Neural progenitor cell (in vitro differentiated cells): ENCODE data around the gene SAV1. TPM values are rescaled to one million over a fixed set of nuclear protein-coding genes. Genes with fewer than 3 reads are reported as not detected.
"Not testable (repeated sequence)": the region's sequence is repeated elsewhere in the genome, so short reads cannot be mapped to it uniquely, and the experiment has no call there.

Experiments used
- DNase-seq: peaks from one replicate; pipeline ENCODE4 v3.0.0-alpha.2; 2016; ENCODE audit warnings: low spot score
- H2AFZ ChIP-seq: fragments of 200-600 bp; sonication (generic); replicated peaks from 2 replicates; pipeline ENCODE4 v1.6.1; 2016; ENCODE audit warnings: antibody characterized with exemption
- H3F3A ChIP-seq: fragments of 200-600 bp; sonication (generic); 2 replicates; pipeline ENCODE4 v1.6.1; 2016; ENCODE audit warnings: antibody characterized with exemption, low read depth
- H3K27ac ChIP-seq: fragments of 200-600 bp; sonication (generic); 2 replicates; pipeline ENCODE4 v1.5.1; 2016; ENCODE audit warnings: mild to moderate bottlenecking
- H3K27me3 ChIP-seq: fragments of 200-600 bp; sonication (generic); 2 replicates; pipeline ENCODE4 v1.6.1; 2016; ENCODE audit warnings: mild to moderate bottlenecking, moderate library complexity
- H3K36me3 ChIP-seq: fragments of 200-600 bp; sonication (generic); 2 replicates; pipeline ENCODE4 v1.5.1; 2016
- H3K4me1 ChIP-seq: fragments of 200-600 bp; sonication (generic); 2 replicates; pipeline ENCODE4 v1.6.1; 2016; ENCODE audit warnings: mixed run types
- H3K4me2 ChIP-seq: fragments of 200-600 bp; sonication (generic); 2 replicates; pipeline ENCODE4 v1.6.1; 2016
- H3K4me3 ChIP-seq: fragments of 200-600 bp; sonication (generic); 2 replicates; pipeline ENCODE4 v1.5.1; 2016
- H3K79me2 ChIP-seq: fragments of 200-600 bp; sonication (generic); 2 replicates; pipeline ENCODE4 v1.6.1; 2016; ENCODE audit warnings: low read depth
- H3K9ac ChIP-seq: fragments of 200-600 bp; sonication (generic); 2 replicates; pipeline ENCODE4 v1.6.1; 2016
- H3K9me3 ChIP-seq: fragments of 200-600 bp; sonication (generic); 2 replicates; pipeline ENCODE4 v1.5.1; 2016; ENCODE audit warnings: low read depth
- H4K20me1 ChIP-seq: fragments of 200-600 bp; sonication (generic); 2 replicates; pipeline ENCODE4 v1.6.1; 2016; ENCODE audit warnings: low read depth
- H3K27ac Mint-ChIP-seq: 3 replicates; pipeline ENCODE4 v1.8.0; 2021; ENCODE audit warnings: mixed read lengths
- H3K27me3 Mint-ChIP-seq: 2 replicates; pipeline ENCODE4 v1.8.0; 2022; ENCODE audit warnings: low read depth, mild to moderate bottlenecking, inconsistent platforms, moderate library complexity, mixed read lengths; ENCODE audit not compliant: insufficient read depth
- H3K36me3 Mint-ChIP-seq: 3 replicates; pipeline ENCODE4 v1.8.0; 2021; ENCODE audit warnings: mixed read lengths
- H3K4me1 Mint-ChIP-seq: 3 replicates; pipeline ENCODE4 v1.8.0; 2021; ENCODE audit warnings: mixed read lengths
- H3K4me3 Mint-ChIP-seq: 3 replicates; pipeline ENCODE4 v1.8.0; 2021; ENCODE audit warnings: mild to moderate bottlenecking, moderate library complexity, mixed read lengths
- H3K9me3 Mint-ChIP-seq: 3 replicates; pipeline ENCODE4 v1.8.0; 2020; ENCODE audit warnings: mixed read lengths
- CTCF ChIP-seq: fragments of 200-600 bp; sonication (generic); IDR thresholded peaks from 2 replicates; pipeline ENCODE4 v1.5.1; 2017; ENCODE audit warnings: antibody characterized with exemption, mild to moderate bottlenecking
- EZH2 ChIP-seq: fragments of 200-600 bp; sonication (generic); IDR thresholded peaks from 2 replicates; pipeline ENCODE4 v1.6.1; 2017; ENCODE audit warnings: antibody characterized with exemption, mild to moderate bottlenecking, moderate library complexity
- EZH2phosphoT487 ChIP-seq: fragments of 200-600 bp; sonication (generic); IDR thresholded peaks from 2 replicates; pipeline ENCODE4 v1.6.1; 2017; ENCODE audit warnings: antibody characterized with exemption
- total RNA-seq: library from RNA; depleted of rRNA; stranded (reverse); fragments of >200 nt; gene quantifications from 2 replicates; pipeline ENCODE4 v1.2.3, GENCODE V29; 2015; ENCODE audit warnings: low replicate concordance

SAV1 gene
- total RNA-seq, 1 donor from 2014 or later: 34.5 TPM

DNA sequence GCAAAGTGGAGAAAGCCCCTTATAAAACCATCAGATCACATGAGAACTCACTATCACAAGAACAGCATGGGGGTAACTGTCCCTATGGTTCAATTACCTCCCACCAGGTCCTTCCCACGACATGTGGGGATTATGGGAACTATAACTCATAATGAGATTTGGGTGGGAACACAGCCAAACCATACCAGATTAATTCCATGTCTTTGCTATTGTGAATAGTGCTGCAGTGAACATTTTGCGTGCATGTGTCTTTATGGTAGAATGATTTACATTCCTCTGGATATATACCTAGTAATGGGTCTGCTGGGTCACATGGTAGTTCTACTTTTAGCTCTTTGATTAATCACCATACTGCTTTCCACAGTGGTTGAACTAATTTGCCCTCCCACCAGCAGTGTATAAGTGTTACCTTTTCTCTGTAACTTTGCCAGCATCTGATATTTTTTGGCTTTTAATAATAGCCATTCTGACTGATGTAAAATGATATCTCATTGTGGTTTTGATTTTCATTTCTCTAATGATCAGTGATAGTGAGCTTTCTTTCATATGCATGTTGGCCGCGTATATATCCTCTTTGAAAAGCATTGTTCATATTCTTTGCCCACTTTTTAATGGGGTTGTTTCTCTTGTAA is 29.7 kb upstream of the SAV1 start:
- H3K36me3 ChIP-seq: no peaks in the 10 kb centered on the region
- no peak for DNase-seq
- H3F3A ChIP-seq: no peaks in the 10 kb centered on the region
- no peak overlapping the region for H3K4me2 ChIP-seq
- Mint-ChIP-seq H3K36me3 (no peaks in the 10 kb centered on the region), H3K4me1 (no peaks in the 10 kb centered on the region), H3K27me3 (peaks cover 4% of the 10 kb centered on the region), H3K27ac (no peak overlapping the region), H3K4me3 (no peak overlapping the region), H3K9me3 (peaks cover 30% of the 10 kb centered on the region)
- no peak overlapping the region for H3K4me3 ChIP-seq
- H2AFZ ChIP-seq: no peak overlapping the region
- no peaks in the 10 kb centered on the region for H3K27me3 ChIP-seq
- no peak for TF ChIP-seq CTCF
- no peak for TF ChIP-seq EZH2
- no peak for TF ChIP-seq EZH2phosphoT487
- H3K79me2 ChIP-seq: no peaks in the 10 kb centered on the region
- no peak overlapping the region for H3K27ac ChIP-seq
- H3K4me1 ChIP-seq: no peaks in the 10 kb centered on the region
- no peaks in the 10 kb centered on the region for H4K20me1 ChIP-seq
- H3K9me3 ChIP-seq: no peaks in the 10 kb centered on the region
- no peak overlapping the region for H3K9ac ChIP-seq

DNA sequence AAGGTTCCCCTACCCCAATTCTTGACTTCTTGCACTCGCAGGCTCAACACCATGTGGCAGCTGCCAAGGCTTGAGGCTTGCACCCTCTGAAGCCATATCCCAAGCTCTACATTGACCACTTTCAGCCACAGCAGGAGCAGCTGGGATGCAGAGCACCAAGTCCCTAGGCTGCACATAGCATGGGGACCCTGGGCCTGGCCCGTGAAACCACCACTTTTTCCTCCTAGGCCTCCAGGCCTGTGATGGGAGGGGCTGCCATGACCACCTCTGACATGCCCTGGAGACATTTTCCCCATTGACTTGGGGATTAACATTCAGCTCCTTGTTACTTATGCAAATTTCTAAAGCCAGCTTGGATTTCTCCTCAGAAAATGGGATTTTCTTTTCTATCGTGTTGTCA is 26.2 kb upstream of the SAV1 start:
- H3K27ac ChIP-seq, H3K9ac ChIP-seq, H3F3A ChIP-seq, H3K9me3 ChIP-seq, H3K27me3 ChIP-seq, H3K4me2 ChIP-seq, H3K27me3 Mint-ChIP-seq, H3K4me3 ChIP-seq, DNase-seq, H3K36me3 ChIP-seq, H2AFZ ChIP-seq, H3K4me3 Mint-ChIP-seq, H3K4me1 ChIP-seq, H3K36me3 Mint-ChIP-seq, H3K79me2 ChIP-seq, H3K4me1 Mint-ChIP-seq, H4K20me1 ChIP-seq, H3K27ac Mint-ChIP-seq: not testable (repeated sequence)
- H3K9me3 Mint-ChIP-seq: peaks cover 21% of the 10 kb centered on the region

GRCh38 chr14:50688875-50689274 is 20.8 kb upstream of the SAV1 start:
- H3K4me2 ChIP-seq: no peak overlapping the region
- no peaks in the 10 kb centered on the region for H3K36me3 Mint-ChIP-seq
- H3K4me3 ChIP-seq: no peak overlapping the region
- H3K4me1 Mint-ChIP-seq: no peaks in the 10 kb centered on the region
- peaks cover 7% of the 10 kb centered on the region for H3K9me3 Mint-ChIP-seq
- H2AFZ ChIP-seq: no peak overlapping the region
- no peaks in the 10 kb centered on the region for H3K79me2 ChIP-seq
- TF ChIP-seq EZH2phosphoT487 (no peak), CTCF (no peak), EZH2 (no peak)
- H4K20me1 ChIP-seq: no peaks in the 10 kb centered on the region
- H3K9ac ChIP-seq: no peak overlapping the region
- H3K4me1 ChIP-seq: no peaks in the 10 kb centered on the region
- H3K9me3 ChIP-seq: no peaks in the 10 kb centered on the region
- no peak for DNase-seq
- no peaks in the 10 kb centered on the region for H3K36me3 ChIP-seq
- H3F3A ChIP-seq: no peaks in the 10 kb centered on the region
- peaks cover 3% of the 10 kb centered on the region for H3K27me3 Mint-ChIP-seq
- H3K27me3 ChIP-seq: no peaks in the 10 kb centered on the region
- no peak overlapping the region for H3K4me3 Mint-ChIP-seq
- no peak overlapping the region for H3K27ac Mint-ChIP-seq
- no peak overlapping the region for H3K27ac ChIP-seq

GRCh38 chr14:50679674-50680073 is 11.6 kb upstream of the SAV1 start:
- Histone ChIP-seq H3K9ac (no peak overlapping the region), H3K27me3 (no peaks in the 10 kb centered on the region), H3F3A (no peaks in the 10 kb centered on the region), H3K9me3 (no peaks in the 10 kb centered on the region), H3K79me2 (no peaks in the 10 kb centered on the region), H4K20me1 (no peaks in the 10 kb centered on the region), H3K4me2 (no peak overlapping the region), H3K4me1 (no peaks in the 10 kb centered on the region), H3K36me3 (no peaks in the 10 kb centered on the region), H2AFZ (no peak overlapping the region), H3K4me3 (no peak overlapping the region), H3K27ac (no peak overlapping the region)
- no peak overlapping the region for H3K27ac Mint-ChIP-seq
- peaks cover 3% of the 10 kb centered on the region for H3K4me1 Mint-ChIP-seq
- no peaks in the 10 kb centered on the region for H3K27me3 Mint-ChIP-seq
- no peak for DNase-seq
- TF ChIP-seq EZH2 (no peak), CTCF (no peak), EZH2phosphoT487 (no peak)
- no peak overlapping the region for H3K4me3 Mint-ChIP-seq
- H3K9me3 Mint-ChIP-seq: no peaks in the 10 kb centered on the region
- H3K36me3 Mint-ChIP-seq: no peaks in the 10 kb centered on the region
